Ovary (tissue), 10 donors: Measurements from ENCODE around the gene DKKL1. TPM values are rescaled to one million over a fixed set of nuclear protein-coding genes. Genes with fewer than 3 reads are reported as not detected.
A peak's percentile ranks its signal among the peaks of the same experiment; 100 is the strongest.

Source experiments
- DNase-seq, 5 donors: peaks; one replicate each; pipeline ENCODE4 v3.0.0-alpha.2; 2019 to 2020
- H3K27ac ChIP-seq, 2 donors: fragments of 200-600 bp; one replicate each; pipeline versions ENCODE4 v1.5.1 to v1.8.0; 2019 to 2022
- H3K27me3 ChIP-seq: fragments of 200-600 bp; one replicate; pipeline ENCODE4 v1.8.0; 2022
- H3K36me3 ChIP-seq: fragments of 200-600 bp; sonication (generic); one replicate; pipeline ENCODE4 v1.5.1; 2019
- H3K4me1 ChIP-seq: one replicate; pipeline ENCODE4 v1.8.1; 2013; ENCODE audit warnings: mild to moderate bottlenecking, moderate library complexity; ENCODE audit not compliant: insufficient read depth
- H3K4me3 ChIP-seq: fragments of 200-600 bp; sonication (generic); one replicate; pipeline ENCODE4 v1.5.1; 2017
- H3K9me3 ChIP-seq, 2 donors: fragments of 200-600 bp in 1 of 2; sonication (generic) in 1 of 2; one replicate each; pipeline versions ENCODE4 v1.5.1 to v1.8.1; 2013 to 2019; ENCODE audit warnings: mild to moderate bottlenecking in 1 of 2, moderate library complexity in 1 of 2
- EP300 ChIP-seq: sonication (generic); formaldehyde crosslinking; IDR thresholded peaks from one replicate; pipeline ENCODE4 v1.6.1; 2017; ENCODE audit warnings: antibody characterized with exemption
- POLR2A ChIP-seq: fragments of 450-650 bp; IDR thresholded peaks from one replicate; pipeline ENCODE4 v1.6.1; 2017; ENCODE audit warnings: antibody characterized with exemption, mild to moderate bottlenecking, moderate library complexity
- WGBS, 3 donors: extraction: QIAGEN DNeasy Blood & Tissue Kit in 1 of 3; methylation state at CpG; one replicate each; pipeline versions ENCODE4 v1.1.5 to v1.1.7; 2013 to 2017; 5-methylcytosine and 5-hydroxymethylcytosine counted together
- intact Hi-C, 4 donors: fragments of 100-400 bp; cut with DNase I; formaldehyde crosslinking; loops; one replicate each; pipeline versions ENCODE4 v1.11.0 to v1.15.1; 2022 to 2023
- long read RNA-seq, 3 donors: library from polyadenylated mRNA in 2 of 3; unstranded in 2 of 3; transcript quantifications; one replicate each; pipeline ENCODE4 v2.0.0 and lab custom pipeline, GENCODE V29; 2021 to 2026
- polyA plus RNA-seq, 2 donors: library from polyadenylated mRNA; stranded (reverse); fragments of 200-250 nt in 1 of 2; fragments of 350-450 nt in 1 of 2; fragmentation: Illumina TruSeq in 1 of 2; extraction: RNeasy Lipid Tissue Mini Kit (QIAGEN cat#74804) in 1 of 2; gene quantifications; one replicate each; pipeline ENCODE4 v1.2.3, GENCODE V29; 2013 to 2014
- total RNA-seq, 7 donors: library from RNA; depleted of rRNA in 2 of 7; stranded (reverse); fragments of >200 nt in 2 of 7; fragmentation: NEBNext Ultra II Directional in 3 of 7; extraction: Animal tissue kit (Norgen Biotek cat#: 25700) in 3 of 7; gene quantifications; one replicate each; pipeline versions ENCODE4 v1.1.0 to v1.2.4, GENCODE V29; 2016 to 2023
- TF ChIP-seq, protein P1 (sequence below), 3 donors: fragments of 450-650 bp in 2 of 3; fragments of 200-600 bp in 1 of 3; IDR thresholded peaks; one replicate each; pipeline versions ENCODE4 v1.5.1 to v1.8.0; 2016 to 2022; ENCODE audit warnings: antibody characterized with exemption in 3 of 3, mild to moderate bottlenecking in 1 of 3
- donor health status: DM: no; HTN: no; CAD: no; lungs with moderate emphysema.
- donor health status: DM: no; HTN: no; CAD: no.
- donor health status: Bipolar disorder and iron deficiency.
- donor health status: DM: yes; HTN: yes; CAD: no.
- donor health status: DM: no; HTN: no; CAD: no.
- donor health status: DM: yes; HTN: yes; CAD: no.

Gene DKKL1
- 1 to 10 TPM in 5 of 7 donors, under 1 TPM in 1, not detected in 1; 0.22 to 2.4 (median 1.3) TPM for total RNA-seq
- polyA plus RNA-seq, result under 1 TPM; 0.35 to 0.42 TPM
- long read RNA-seq, donor 1, result 0 reads
- long read RNA-seq, donor 2, partial matches to known transcripts, result 0 of 1 reads
- long read RNA-seq, donor 2, other reads (novel, unspliced or antisense), result 0 of 1 reads
- long read RNA-seq, donor 3, partial matches to known transcripts, result 0 of 1 reads
- long read RNA-seq, donor 3, other reads (novel, unspliced or antisense), result 1 of 1 reads

- peak; percentile 100 for DNase-seq
- intact Hi-C loops, result loop anchor here in 1 of 4 donors (10.0 kb wide), 1 partner anchor 81 kb away; the partner anchor contains the start of gene SLC17A7
- Histone ChIP-seq H3K4me3 (peak within 1 kb of the TSS; percentile 53), H3K27ac (peak within 1 kb of the TSS; percentile 88 to 92), H3K36me3 (no peaks in the 10 kb centered on the region), H3K9me3 (no peaks in the 10 kb centered on the region), H3K4me1 (no peaks in the 10 kb centered on the region), H3K27me3 (no peaks in the 10 kb centered on the region)
- peak; percentile 62 for TF ChIP-seq POLR2A
- TF ChIP-seq, protein P1, sequence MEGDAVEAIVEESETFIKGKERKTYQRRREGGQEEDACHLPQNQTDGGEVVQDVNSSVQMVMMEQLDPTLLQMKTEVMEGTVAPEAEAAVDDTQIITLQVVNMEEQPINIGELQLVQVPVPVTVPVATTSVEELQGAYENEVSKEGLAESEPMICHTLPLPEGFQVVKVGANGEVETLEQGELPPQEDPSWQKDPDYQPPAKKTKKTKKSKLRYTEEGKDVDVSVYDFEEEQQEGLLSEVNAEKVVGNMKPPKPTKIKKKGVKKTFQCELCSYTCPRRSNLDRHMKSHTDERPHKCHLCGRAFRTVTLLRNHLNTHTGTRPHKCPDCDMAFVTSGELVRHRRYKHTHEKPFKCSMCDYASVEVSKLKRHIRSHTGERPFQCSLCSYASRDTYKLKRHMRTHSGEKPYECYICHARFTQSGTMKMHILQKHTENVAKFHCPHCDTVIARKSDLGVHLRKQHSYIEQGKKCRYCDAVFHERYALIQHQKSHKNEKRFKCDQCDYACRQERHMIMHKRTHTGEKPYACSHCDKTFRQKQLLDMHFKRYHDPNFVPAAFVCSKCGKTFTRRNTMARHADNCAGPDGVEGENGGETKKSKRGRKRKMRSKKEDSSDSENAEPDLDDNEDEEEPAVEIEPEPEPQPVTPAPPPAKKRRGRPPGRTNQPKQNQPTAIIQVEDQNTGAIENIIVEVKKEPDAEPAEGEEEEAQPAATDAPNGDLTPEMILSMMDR (IDR thresholded peaks at IDR 0.05), result no peak
- WGBS, 3 donors, result 0 to 1% (median 1%) methylated on average over 45 to 46 of the region's 46 CpGs
Measured at GRCh38 chr19:49363268-49364082, at the start of gene DKKL1. Gene DKKL1 (plus strand): TSS chr19:49363877. CDS start chr19:49363999, 122 bp downstream.

DNA sequence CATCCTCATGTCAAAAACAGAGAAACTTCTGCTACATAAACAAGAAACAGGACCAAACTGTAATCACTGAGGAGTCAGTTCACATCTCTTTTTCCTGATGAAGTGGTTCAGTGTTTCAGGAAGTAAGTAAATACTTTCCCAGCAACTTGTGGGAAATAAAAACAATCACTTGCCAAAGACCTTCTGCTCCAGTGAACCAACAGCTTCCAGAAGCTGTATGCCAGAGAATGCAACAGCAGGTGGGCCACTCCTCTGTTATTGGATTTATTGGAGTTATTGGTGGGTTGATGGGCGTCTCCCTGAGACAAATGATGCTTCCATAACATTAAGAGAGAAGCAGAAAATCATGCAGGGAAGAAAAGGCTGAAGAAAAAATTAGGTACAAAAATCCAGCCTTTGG is 48.6 kb upstream of the DKKL1 start:
- WGBS, 3 donors, result 91 to 94% (median 92%) methylated on average over 1 of the region's 1 CpG
- no peaks in the 10 kb centered on the region for H3K4me1 ChIP-seq
- no peak overlapping the region for H3K4me3 ChIP-seq
- intact Hi-C loops, result no loop called here
- H3K36me3 ChIP-seq, result no peaks in the 10 kb centered on the region
- TF ChIP-seq EP300, result no peak
- TF ChIP-seq, protein P1 (IDR thresholded peaks at IDR 0.05), result no peak
- no peak for TF ChIP-seq POLR2A
- H3K9me3 ChIP-seq, result no peaks in the 10 kb centered on the region
- H3K27ac ChIP-seq, result no peak overlapping the region
- no peak for DNase-seq
- H3K27me3 ChIP-seq, result no peaks in the 10 kb centered on the region

GRCh38 chr19:49316284-49316683 is 47.4 kb upstream of the DKKL1 start:
- Histone ChIP-seq H3K27ac (no peak overlapping the region), H3K4me1 (no peaks in the 10 kb centered on the region), H3K9me3 (no peaks in the 10 kb centered on the region), H3K27me3 (no peaks in the 10 kb centered on the region), H3K36me3 (no peaks in the 10 kb centered on the region), H3K4me3 (no peak overlapping the region)
- TF ChIP-seq, protein P1 (IDR thresholded peaks at IDR 0.05), result no peak
- no peak for TF ChIP-seq POLR2A
- TF ChIP-seq EP300, result no peak
- no peak for DNase-seq
- intact Hi-C loops, result no loop called here

GRCh38 chr19:49318296-49318695 is 45.4 kb upstream of the DKKL1 start:
- H3K4me1 ChIP-seq, result no peaks in the 10 kb centered on the region
- TF ChIP-seq POLR2A, result no peak
- TF ChIP-seq, protein P1 (IDR thresholded peaks at IDR 0.05), result no peak
- no peak for TF ChIP-seq EP300
- H3K4me3 ChIP-seq, result no peak overlapping the region
- no peaks in the 10 kb centered on the region for H3K36me3 ChIP-seq
- no peaks in the 10 kb centered on the region for H3K27me3 ChIP-seq
- DNase-seq, result no peak
- no peaks in the 10 kb centered on the region for H3K9me3 ChIP-seq
- intact Hi-C loops, result no loop called here
- no peak overlapping the region for H3K27ac ChIP-seq
